HEK293T (cell line): ENCODE measurements around the gene ERC2.

Source experiments
- CTCF ChIA-PET: fragments of 350-600 bp; formaldehyde crosslinking; extraction: SDS; loops from one replicate; lab custom pipeline; 2021; ENCODE audit warnings: antibody characterized with exemption, inconsistent platforms; lab: Yijun Ruan, JAX
- POLR2A ChIA-PET: fragments of 350-600 bp; formaldehyde crosslinking; extraction: SDS; loops from one replicate; lab custom pipeline; 2020; ENCODE audit warnings: antibody characterized with exemption, inconsistent platforms; lab: Yijun Ruan, JAX
- DNase-seq: peaks from one replicate; pipeline ENCODE4 v3.0.0; 2012; ENCODE audit warnings: mixed read lengths; ENCODE audit errors: extremely low spot score
- ARNT ChIP-seq: fragments of 450-650 bp; IDR thresholded peaks from 2 replicates; pipeline ENCODE4 v1.6.1; 2017; ENCODE audit warnings: mild to moderate bottlenecking
- BHLHE40 ChIP-seq: fragments of 450-650 bp; IDR thresholded peaks from 2 replicates; pipeline ENCODE4 v1.6.1; 2016; ENCODE audit warnings: mild to moderate bottlenecking, moderate library complexity, borderline replicate concordance
- CTBP1 ChIP-seq: fragments of 450-650 bp; IDR thresholded peaks from 2 replicates; pipeline ENCODE4 v1.6.1; 2016; ENCODE audit warnings: borderline replicate concordance
- ELF4 ChIP-seq: fragments of 450-650 bp; IDR thresholded peaks from 2 replicates; pipeline ENCODE4 v1.6.1; 2017; ENCODE audit warnings: antibody characterized with exemption
- FOXA1 ChIP-seq: fragments of 450-650 bp; IDR thresholded peaks from 2 replicates; pipeline ENCODE4 v1.6.1; 2016; ENCODE audit warnings: mild to moderate bottlenecking
- FOXK2 ChIP-seq: fragments of 450-650 bp; IDR thresholded peaks from 2 replicates; pipeline ENCODE4 v1.6.1; 2016; ENCODE audit warnings: mild to moderate bottlenecking
- FOXM1 ChIP-seq: fragments of 450-650 bp; IDR thresholded peaks from 2 replicates; pipeline ENCODE4 v1.6.1; 2017; ENCODE audit warnings: mild to moderate bottlenecking, borderline replicate concordance
- HDGF ChIP-seq: fragments of 450-650 bp; IDR thresholded peaks from 2 replicates; pipeline ENCODE4 v1.6.1; 2017; ENCODE audit warnings: antibody characterized with exemption, borderline replicate concordance
- L3MBTL2 ChIP-seq: fragments of 450-650 bp; conservative IDR thresholded peaks from 2 replicates; pipeline ENCODE4 v1.6.1; 2016; ENCODE audit warnings: mild to moderate bottlenecking
- LEF1 ChIP-seq: fragments of 450-650 bp; IDR thresholded peaks from 2 replicates; pipeline ENCODE4 v1.6.1; 2017; ENCODE audit warnings: mild to moderate bottlenecking, borderline replicate concordance
- NFRKB ChIP-seq: fragments of 450-650 bp; IDR thresholded peaks from 2 replicates; pipeline ENCODE4 v1.6.1; 2016; ENCODE audit warnings: mild to moderate bottlenecking, moderate library complexity
- SP1 ChIP-seq: fragments of 450-650 bp; IDR thresholded peaks from 2 replicates; pipeline ENCODE4 v1.6.1; 2017
- SUZ12 ChIP-seq: fragments of 450-650 bp; IDR thresholded peaks from 2 replicates; pipeline ENCODE4 v1.6.1; 2016; ENCODE audit warnings: mild to moderate bottlenecking
- TARDBP ChIP-seq: fragments of 450-650 bp; IDR thresholded peaks from 2 replicates; pipeline ENCODE4 v1.6.1; 2016
- ZNF384 ChIP-seq: fragments of 450-650 bp; IDR thresholded peaks from 2 replicates; pipeline ENCODE4 v1.6.1; 2016
- TF ChIP-seq, protein P1 (sequence below): fragments of 450-650 bp; IDR thresholded peaks from 2 replicates; pipeline ENCODE4 v1.6.1; 2016

ERC2 gene

DNA sequence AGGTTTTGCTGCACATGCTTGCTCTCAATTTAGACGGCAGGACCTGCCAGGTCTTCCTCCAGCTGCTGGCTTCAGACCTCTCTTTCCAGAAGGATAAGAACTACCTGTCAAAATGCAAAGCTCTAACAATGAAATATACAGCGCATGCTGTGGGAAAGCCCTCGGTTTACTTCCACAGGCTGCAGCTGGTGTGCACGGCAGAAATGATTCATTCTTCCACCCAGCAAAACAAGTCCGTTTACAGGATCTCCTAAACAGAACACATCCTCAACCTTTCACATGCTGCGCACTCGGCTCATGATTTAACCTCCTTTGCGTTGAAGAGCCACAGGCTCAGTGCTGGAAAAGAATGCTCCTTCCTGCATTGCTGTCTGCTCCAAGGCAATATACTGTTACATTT, 888.8 kb downstream of the ERC2 start:
- no peak for DNase-seq
- ChIA-PET POLR2A (no interaction called here), CTCF (no interaction called here)
- TF ChIP-seq TARDBP (no peak), FOXM1 (no peak), SP1 (no peak), NFRKB (no peak), ELF4 (no peak), SUZ12 (no peak), HDGF (no peak), ZNF384 (no peak), FOXK2 (no peak), FOXA1 (no peak), L3MBTL2 (no peak), BHLHE40 (no peak), LEF1 (no peak), CTBP1 (no peak), ARNT (no peak)
- TF ChIP-seq, protein P1, sequence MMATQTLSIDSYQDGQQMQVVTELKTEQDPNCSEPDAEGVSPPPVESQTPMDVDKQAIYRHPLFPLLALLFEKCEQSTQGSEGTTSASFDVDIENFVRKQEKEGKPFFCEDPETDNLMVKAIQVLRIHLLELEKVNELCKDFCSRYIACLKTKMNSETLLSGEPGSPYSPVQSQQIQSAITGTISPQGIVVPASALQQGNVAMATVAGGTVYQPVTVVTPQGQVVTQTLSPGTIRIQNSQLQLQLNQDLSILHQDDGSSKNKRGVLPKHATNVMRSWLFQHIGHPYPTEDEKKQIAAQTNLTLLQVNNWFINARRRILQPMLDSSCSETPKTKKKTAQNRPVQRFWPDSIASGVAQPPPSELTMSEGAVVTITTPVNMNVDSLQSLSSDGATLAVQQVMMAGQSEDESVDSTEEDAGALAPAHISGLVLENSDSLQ = no peak

DNA sequence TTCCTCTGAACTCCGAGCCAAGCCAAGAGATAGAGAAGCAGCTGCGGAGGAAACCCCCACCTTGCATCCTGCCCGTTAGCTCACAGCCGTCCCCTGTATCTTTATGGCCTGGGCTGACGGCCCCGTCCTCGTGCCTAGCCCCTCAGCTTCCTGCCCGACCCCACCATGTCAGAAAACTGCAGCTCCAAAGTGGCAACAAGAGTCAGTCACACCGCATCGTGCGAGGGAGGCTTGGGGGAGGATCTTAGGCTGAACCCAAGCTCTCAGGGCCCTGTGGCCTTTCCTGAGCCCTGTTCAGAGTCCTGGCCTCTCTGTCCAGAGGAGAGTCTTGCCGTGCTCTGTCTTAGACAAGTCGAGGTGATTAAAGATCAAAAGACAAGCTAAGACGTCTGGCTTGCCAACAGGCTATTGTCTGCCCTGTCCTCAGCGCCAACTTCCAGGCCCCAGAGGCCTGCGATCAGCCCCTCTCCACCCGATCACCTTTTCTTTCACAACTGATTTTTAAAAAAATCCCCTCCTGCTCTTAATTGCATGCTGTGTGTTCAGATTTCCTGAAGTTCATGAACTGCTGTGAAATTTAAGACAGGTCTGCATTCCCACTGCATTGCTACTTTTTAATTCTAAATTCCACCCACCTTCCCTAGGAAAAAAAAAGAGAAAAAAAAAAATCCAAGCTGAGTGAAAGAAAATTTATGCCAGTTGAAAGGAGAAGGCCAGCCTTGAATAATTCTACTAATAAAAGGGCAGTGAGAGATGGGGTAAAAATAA, 891.5 kb downstream of the ERC2 start:
- TF ChIP-seq HDGF = no peak
- no peak for TF ChIP-seq ELF4
- no peak for TF ChIP-seq ARNT
- no peak for TF ChIP-seq L3MBTL2
- TF ChIP-seq, protein P1 = no peak
- TF ChIP-seq FOXA1 = no peak
- TF ChIP-seq CTBP1 = no peak
- TF ChIP-seq SUZ12 = no peak
- no peak for TF ChIP-seq FOXK2
- TF ChIP-seq ZNF384 = no peak
- TF ChIP-seq FOXM1 = no peak
- no peak for TF ChIP-seq BHLHE40
- no peak for TF ChIP-seq TARDBP
- CTCF ChIA-PET = no interaction called here
- POLR2A ChIA-PET = no interaction called here
- DNase-seq = no peak

DNA sequence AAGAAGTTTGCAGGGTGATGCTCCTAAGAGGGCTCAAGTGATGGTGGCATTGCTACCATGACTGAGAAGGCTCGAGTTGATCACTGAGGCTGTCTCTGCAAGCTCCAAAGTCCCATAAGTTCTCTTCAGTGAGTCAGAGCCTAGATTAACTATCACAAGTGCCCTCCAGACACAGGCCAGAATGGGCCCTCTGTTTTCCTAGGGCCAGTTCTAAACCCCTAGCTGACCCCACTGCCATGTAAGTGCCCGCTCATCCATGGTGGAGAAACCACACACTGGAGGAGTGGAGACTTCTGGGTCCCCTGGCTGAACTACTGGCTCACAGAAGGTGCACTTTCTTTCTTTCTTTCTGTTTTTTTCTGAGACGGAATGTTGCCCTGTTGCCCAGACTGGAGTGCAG, 893.6 kb downstream of the ERC2 start:
- TF ChIP-seq LEF1 = no peak
- no peak for TF ChIP-seq L3MBTL2
- no peak for TF ChIP-seq NFRKB
- TF ChIP-seq, protein P1 = no peak
- no peak for TF ChIP-seq ZNF384
- TF ChIP-seq CTBP1 = no peak
- no peak for TF ChIP-seq ELF4
- TF ChIP-seq ARNT = no peak
- CTCF ChIA-PET = no interaction called here
- POLR2A ChIA-PET = no interaction called here
- no peak for DNase-seq

DNA sequence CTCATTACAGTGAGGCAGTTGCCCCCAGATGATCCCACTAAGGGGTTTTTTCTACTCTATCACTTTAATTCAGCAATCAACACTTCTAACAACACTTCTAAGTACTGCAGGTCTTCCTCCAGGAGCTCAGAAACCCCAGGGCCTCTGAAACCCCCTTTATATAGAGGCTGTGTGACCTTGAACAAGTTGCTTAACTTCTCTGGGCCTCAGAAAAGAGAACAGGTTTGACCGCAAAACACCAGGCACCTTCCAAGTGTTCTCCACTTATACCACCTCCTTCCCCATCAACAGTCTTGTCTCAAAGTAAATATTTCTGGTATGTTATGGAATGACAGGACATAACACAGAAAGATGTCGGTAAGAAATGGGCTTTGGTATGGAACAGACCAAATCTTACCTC, 895.5 kb downstream of the ERC2 start:
- ChIA-PET CTCF (no interaction called here), POLR2A (no interaction called here)
- no peak for TF ChIP-seq FOXM1
- TF ChIP-seq BHLHE40 = no peak
- TF ChIP-seq L3MBTL2 = no peak
- no peak for TF ChIP-seq ELF4
- TF ChIP-seq TARDBP = no peak
- TF ChIP-seq NFRKB = no peak
- TF ChIP-seq HDGF = no peak

DNA sequence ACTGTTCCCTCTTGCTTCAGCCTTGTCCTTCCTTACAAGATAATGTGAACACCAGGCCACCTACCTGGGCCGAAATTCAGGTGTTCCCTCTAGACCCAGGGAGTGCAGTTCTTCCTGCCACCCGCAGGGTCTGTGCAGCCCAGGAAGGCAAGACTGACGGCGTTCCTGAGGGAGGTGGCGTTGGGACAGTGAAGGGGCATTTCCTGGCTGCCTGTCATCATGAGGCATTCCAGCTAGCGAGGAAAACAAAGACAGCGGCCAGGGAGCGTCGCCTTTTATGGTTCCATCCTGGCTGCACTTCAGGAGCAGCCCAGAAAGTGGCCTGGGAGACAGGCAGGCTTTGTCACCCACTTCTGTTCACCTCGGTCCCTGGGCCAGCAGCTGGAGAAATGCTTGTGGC, 896.4 kb downstream of the ERC2 start:
- CTCF ChIA-PET = interaction anchor here (0.6 kb wide), 1 partner anchor 48 kb away, joined by 3 read pairs; no protein-coding TSS in a partner anchor
- POLR2A ChIA-PET = no interaction called here
- TF ChIP-seq CTBP1 (no peak), ARNT (no peak), BHLHE40 (no peak)
- no peak for DNase-seq

More for the DNA sequence above, 895.5 kb downstream of the ERC2 start:
- DNase-seq = no peak

DNA sequence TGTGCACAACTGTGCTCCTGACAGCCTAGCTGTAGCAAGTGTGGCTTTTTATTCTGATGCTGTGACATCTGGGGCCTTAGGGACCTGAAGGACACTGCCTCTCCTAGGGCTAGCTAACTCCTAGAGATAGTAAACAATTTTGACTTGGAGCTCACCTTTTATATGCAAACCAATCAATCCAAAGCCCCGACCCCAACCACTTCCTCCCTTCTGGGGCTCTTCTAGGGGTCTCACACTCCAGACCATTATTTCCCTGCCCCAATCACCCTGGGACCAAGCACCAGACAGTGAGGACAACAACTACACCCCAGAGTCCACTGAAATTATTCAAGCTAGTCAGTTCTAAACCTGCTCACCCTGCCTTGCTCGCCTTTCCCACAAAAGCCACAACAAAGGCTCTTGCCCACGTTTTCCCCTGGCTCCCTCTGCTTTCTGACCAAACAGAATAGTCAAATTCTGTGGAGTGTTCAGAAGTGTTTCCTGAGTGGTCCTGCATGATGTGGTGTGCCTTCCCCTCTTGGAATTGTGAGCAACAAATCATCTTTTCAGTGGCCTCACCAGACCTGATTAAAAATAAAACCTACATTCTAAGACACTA, 897.0 kb downstream of the ERC2 start:
- no peak for TF ChIP-seq HDGF
- no peak for TF ChIP-seq CTBP1
- TF ChIP-seq ZNF384 = no peak
- TF ChIP-seq, protein P1 = no peak
- no peak for TF ChIP-seq L3MBTL2
- no peak for TF ChIP-seq FOXA1
- TF ChIP-seq SP1 = no peak
- TF ChIP-seq TARDBP = no peak
- ChIA-PET POLR2A (no interaction called here), CTCF (interaction anchor here (0.7 kb wide), 1 partner anchor 116 kb away, joined by 3 read pairs; no protein-coding TSS in a partner anchor)
- DNase-seq = no peak
